Measurements from ENCODE around the gene FAM193A. TPM values are rescaled to one million over a fixed set of nuclear protein-coding genes. Genes with fewer than 3 reads are reported as not detected.
"Not testable (repeated sequence)": the region's sequence is repeated elsewhere in the genome, so short reads cannot be mapped to it uniquely, and the experiment has no call there.

FAM193A gene
- total RNA-seq, 1 donor from 2014 or later = 14.5 TPM

DNA sequence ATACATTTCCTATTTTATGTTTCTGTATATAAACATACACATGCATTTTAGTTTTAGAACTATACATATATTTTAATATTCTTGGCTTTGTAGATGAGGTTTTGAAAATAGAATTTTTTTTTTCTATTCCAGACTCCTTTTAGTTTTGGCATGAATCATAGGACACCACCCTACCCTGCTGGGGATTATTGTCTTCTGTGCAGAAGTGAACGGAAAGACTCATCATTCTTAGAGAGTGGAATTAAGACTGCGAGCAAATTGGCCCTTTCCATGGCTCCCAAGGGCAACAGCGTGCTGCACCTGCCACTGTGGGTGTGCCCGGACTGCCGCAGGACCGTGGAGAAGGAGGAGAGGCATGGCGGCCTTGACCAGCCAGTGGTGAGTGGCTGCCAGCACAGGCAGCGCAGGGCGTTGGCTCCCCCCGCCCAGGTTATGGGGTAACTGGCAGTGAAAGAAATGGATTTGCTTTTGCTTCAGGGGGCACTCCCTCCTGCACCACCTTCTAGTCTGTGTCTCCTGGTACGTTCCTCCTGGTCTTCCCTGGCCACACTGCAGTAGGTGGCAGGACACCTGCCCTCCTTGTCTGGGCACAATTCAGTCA is 59.6 kb downstream of the FAM193A start:
- no peak for ATAC-seq (ENCODE audit: poor library complexity)
- intact Hi-C loops (cut with DNase I) = no loop called here

DNA sequence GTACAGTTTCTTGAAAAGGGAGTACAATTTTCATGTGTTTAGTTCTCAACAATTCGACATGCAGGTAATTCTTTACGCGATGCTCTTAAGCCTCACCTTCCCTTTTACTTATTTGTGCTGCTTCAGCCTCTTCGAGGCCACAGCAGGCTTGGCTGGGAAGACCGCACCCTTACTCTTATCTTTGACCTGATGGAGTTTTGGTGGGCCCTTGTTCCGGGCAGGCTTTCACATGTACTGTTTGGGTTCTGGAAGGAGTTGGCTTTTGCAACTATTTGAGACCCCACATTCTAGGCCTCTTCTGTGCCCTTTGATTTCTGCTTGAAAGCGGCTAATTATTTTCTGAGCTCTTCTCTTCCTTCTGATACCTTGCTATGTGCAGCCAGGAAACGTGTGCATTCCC is 60.2 kb downstream of the FAM193A start:
- no peak for ATAC-seq (ENCODE audit: poor library complexity)
- intact Hi-C loops (cut with DNase I) = no loop called here
- no peak for DNase-seq

More for the DNA sequence above, 59.6 kb downstream of the FAM193A start:
- no peak for DNase-seq

DNA sequence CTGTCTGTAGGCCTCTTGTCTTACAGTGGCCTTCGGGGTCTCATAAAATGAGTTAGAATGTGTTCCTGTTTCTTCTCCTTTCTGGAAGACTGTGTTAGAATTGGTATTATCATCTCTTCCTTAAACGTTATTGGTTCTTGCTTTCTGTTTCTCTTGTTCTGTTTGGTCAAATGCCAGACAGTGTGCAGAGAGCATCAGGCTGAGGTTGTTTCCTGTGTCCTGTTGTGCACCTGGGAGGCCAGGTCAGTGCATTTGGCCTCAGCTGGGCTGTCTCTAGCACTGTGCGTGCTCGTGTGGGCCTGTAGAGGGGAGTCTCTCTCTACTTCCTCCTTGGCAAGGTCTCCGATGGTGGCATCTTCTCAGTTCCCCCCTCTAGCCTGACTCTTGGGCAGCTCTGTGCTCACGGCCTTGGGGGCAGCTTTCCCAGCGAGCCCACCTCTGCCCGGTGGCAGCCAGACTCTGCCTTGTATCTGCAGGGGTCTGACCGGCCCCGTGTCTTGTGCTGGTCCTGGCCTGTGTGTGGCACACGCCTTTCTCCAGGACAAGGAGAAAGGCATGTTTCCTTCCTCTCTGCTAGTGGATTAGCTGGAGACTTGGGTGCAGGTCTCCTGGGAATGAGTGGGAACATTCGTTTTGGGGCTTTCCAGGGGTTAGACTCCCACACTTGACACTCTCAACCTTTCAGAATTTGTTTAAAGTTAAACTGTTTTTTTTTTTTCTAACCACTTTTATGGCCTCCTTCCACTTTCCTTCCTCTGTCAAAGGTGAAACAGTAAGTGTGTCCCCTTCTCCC is 62.3 kb downstream of the FAM193A start:
- intact Hi-C loops (cut with DNase I) = no loop called here
- peak; percentile 31 for ATAC-seq (ENCODE audit: poor library complexity)
- DNase-seq = no peak

DNA sequence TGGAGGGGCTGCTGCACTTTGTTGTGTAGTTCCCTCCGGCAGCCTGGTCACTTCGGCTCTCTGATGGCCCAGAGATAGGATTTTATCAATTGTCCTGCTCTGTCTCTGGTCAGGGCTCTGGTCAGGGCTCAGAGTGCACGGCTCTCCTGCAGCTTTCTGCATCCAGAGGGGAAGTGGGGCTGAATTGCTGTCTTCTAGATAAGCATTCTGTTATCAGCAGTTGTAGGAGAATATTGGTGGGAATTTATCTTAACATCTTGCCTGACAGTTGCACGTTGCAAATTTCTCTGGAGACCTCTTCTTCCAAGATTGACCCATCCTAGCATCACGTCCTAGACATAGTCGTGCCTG is 62.8 kb downstream of the FAM193A start:
- ATAC-seq (ENCODE audit: poor library complexity) = no peak
- intact Hi-C loops (cut with DNase I) = no loop called here
- no peak for DNase-seq

DNA sequence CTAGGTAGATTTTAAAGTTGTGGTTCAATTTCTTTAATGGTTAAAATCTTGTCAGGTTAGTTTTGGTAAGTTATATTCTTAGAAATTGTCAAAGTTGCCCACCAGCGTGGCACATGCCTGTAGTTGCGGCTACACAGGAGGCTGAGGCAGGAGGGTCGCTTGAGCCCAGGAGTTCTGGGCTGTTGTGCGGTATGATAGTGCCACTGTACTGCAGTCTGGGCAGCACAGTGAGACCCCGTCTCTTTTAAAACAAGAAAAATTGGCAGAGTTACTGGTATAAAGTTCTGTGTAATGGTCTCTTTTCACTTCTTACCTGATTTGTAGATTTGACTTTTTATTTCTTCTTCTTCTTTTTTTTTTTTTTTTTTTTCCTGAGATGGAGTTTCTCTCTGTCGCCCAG is 64.4 kb downstream of the FAM193A start:
- no peak for ATAC-seq (ENCODE audit: poor library complexity)
- DNase-seq = no peak
- intact Hi-C loops (cut with DNase I) = no loop called here

DNA sequence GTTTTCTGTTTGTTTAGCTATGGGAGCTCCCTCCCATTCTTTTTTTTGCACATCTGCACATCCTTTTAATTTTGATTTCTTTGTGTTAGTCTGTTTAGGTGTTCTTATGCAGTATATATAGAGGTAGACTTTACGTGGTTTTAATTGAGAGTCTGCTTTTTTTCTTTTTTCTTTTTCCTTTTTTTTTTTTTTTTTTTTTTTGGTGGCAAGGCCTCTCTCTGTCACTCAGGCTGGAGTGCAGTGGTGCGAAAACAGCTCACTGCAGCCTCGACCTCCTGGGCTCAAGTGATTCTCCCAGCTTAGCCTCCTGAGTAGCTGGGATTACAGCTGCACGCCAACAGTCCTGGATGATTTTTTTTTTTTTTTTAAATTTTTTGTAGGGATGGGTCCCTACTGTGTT is 68.2 kb downstream of the FAM193A start:
- ATAC-seq (ENCODE audit: poor library complexity) (no peak), DNase-seq (no peak)
- intact Hi-C loops (cut with DNase I) = no loop called here

DNA sequence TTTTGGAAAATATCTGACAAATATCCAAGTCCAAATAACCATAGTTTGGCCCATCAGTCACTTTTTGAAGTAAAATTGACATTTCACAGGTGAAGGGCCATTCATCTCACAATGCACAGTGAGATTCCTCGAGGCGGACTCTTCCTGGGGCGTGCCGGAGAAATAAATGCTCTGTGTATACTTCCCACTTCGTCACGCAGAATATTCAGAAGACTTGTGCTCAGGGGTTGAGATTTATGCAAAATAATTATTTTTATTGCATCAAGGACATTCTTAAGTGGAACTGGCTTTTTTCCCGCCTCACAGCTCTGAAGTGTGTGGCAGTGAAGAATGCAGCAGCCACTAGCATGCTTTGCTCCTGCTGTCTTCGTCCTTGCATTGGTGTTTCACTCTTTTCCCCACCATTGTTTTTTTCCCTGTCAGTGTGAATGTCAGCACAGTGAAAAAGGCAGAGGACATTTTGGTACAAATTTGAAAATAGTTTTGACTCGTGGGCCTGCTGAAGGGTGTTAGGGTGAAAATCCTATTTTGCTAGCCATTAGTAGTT is 70.6 kb downstream of the FAM193A start:
- intact Hi-C loops (cut with DNase I) = no loop called here
- no peak for DNase-seq
- peak; percentile 47 for ATAC-seq (ENCODE audit: poor library complexity)

DNA sequence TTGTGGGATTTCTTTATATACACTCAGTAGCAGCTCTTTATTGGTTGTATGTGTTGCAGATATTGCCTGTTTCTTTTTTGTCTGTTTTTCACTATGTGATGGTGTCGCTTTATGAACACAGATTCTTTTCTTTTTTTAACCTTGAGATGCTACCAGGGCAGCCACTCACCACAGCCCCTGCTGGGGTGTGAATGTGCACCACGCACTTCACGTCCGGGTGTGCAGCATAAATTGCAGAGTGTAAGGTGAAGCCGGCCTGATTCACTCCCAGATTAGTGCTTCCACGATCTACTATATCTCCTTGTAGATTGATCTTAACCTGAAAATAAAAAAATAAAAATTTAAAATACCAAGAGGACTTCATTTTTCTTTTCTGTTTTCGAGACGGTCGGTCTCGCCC is 71.4 kb downstream of the FAM193A start:
- DNase-seq (no peak), ATAC-seq (ENCODE audit: poor library complexity) (peak; percentile 33)
- intact Hi-C loops (cut with DNase I) = no loop called here

DNA sequence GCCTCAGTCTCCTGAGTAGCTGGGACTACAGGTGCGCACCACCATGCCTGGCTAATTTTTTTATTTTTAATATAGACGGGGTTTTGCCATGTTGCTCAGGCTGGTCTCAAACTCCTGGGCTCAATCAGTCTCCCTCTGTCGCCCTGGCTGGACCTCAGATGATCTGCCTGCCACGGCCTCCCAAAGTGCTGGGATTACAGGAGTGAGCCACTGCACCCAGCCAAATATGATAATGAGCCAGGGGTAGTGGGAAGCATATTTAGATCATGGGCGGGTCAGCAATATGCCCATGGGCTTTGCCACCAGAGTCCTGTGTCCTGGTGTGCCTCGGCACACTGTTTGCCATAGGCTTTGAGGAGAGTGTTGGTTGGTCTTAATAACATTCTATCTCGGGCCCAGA is 71.8 kb downstream of the FAM193A start:
- DNase-seq = no peak

DNA sequence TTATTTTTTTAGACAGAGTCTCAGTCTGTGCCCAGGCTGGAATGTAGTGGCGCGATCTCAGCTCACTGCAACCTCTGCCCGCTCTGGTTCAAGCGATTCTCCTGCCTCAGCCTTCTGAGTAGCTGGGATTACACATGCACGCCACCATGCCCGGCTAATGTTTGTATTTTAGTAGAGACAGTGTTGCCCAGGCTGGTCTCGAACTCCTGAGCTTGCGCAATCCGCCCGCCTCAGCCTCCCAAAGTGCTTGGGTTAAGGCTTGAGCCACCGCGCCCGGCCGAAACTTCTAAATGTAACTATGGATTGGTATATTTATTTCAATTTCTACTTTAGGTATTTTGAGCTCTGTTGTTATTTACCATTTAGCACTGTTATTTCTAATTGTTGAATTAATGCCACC is 79.4 kb downstream of the FAM193A start:
- DNase-seq (no peak), ATAC-seq (ENCODE audit: poor library complexity) (no peak)
- intact Hi-C loops (cut with DNase I) = no loop called here

More for the DNA sequence above, 71.8 kb downstream of the FAM193A start:
- ATAC-seq (ENCODE audit: poor library complexity) = peak; percentile 48
- intact Hi-C loops (cut with DNase I) = no loop called here

DNA sequence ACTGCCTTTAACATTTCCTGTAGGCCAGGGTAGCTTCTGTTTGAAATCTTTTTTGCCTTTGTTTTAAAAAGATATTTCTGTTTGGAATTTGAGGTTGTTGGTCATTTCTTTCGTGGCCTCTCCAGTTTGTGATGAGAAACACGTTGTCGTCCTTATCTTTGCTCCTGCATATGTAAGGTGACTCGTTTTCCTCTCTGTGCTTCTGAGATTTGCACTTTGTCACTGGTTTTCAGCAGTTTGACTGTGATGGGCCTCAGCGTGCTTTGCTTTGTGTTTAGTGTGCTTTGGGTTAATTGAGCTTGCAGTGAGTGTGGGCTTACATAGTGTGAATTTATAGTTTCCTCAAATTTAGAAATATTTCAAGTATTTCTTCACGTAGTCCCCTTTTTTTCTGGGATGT is 81.5 kb downstream of the FAM193A start:
- no peak for DNase-seq
- ATAC-seq (ENCODE audit: poor library complexity) = no peak
- intact Hi-C loops (cut with DNase I) = no loop called here

DNA sequence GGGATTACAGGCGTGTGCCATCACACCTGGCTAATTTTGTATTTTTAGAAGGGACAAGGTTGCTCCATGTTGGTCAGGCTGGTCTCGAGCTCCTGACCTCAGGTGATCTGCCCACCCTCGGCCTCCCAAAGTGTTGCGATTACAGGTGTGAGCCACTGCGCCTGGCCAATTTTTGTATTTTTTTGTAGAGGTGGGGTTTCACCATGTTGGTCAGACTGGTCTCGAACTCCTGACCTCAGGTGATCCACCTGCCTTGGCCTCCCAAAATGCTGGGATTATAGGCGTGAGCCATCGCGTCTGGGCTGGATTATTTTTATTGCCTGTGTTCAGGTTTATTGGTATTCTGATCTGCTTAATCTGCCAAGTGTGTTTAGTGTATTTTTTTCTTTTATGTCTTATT is 82.3 kb downstream of the FAM193A start:
- DNase-seq; ATAC-seq (ENCODE audit: poor library complexity); intact Hi-C loops (cut with DNase I): not testable (repeated sequence)

DNA sequence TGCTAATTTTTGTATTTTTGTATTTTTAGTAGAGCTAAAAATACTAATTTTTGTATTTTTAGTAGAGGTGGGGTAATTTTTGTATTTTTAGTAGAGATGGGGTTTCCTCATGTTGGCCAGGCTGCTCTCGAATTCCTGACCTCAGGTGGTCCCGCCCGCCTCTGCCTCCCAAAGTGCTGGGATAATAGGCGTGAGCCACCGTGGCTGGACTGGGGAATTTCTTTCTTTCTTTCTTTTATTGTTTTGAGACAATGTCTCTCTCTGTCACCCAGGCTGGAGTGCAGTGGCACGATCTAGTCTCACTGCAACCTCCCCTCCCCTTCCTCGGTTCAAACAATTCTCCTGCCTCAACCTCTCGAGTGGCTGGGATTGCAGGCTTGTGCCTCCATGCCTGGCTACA is 83.0 kb downstream of the FAM193A start:
- intact Hi-C loops (cut with DNase I) = no loop called here
- DNase-seq (no peak), ATAC-seq (ENCODE audit: poor library complexity) (no peak)

DNA sequence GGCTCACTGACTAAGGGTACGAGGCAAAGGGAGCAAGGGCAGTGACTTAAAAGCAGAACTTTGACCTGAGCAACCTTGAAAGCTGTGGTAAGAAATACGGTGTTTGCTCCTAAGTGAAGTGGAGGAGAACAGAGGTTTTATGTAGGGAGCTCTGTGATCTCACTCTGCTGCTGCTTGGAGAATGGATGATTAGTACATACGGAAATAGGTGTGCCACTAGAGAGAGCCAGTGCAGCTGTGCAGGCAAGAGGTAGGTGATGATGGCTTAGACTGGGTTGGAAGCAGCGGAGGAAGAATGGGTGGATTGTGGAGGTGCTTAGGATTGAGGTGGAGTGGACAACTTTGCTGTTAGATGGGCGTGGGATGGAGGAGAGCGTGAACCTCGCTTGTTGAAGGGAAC is 85.0 kb downstream of the FAM193A start:
- intact Hi-C loops (cut with DNase I) = no loop called here
- ATAC-seq (ENCODE audit: poor library complexity) = no peak
- no peak for DNase-seq

DNA sequence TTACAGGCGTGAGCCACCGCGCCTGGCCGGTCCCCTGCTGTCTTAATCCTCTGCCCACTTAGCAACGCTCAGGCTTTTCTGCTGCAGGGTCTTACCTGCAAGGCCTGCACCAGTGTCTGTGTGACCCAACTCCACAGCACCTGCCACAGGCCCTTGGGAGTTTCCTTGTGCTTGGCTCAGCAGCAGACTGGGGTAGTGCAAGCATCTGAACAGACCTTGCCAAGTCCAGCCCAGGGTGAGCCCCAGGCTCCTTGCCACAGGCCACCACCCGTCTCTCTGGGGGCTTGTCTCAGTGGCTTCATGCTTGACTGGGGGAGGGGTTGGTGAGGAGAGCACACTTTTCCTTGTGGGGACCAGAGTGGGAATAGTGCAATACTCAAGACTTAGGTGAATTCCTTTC is 87.0 kb downstream of the FAM193A start:
- intact Hi-C loops (cut with DNase I) = no loop called here
- ATAC-seq (ENCODE audit: poor library complexity) (no peak), DNase-seq (no peak)

DNA sequence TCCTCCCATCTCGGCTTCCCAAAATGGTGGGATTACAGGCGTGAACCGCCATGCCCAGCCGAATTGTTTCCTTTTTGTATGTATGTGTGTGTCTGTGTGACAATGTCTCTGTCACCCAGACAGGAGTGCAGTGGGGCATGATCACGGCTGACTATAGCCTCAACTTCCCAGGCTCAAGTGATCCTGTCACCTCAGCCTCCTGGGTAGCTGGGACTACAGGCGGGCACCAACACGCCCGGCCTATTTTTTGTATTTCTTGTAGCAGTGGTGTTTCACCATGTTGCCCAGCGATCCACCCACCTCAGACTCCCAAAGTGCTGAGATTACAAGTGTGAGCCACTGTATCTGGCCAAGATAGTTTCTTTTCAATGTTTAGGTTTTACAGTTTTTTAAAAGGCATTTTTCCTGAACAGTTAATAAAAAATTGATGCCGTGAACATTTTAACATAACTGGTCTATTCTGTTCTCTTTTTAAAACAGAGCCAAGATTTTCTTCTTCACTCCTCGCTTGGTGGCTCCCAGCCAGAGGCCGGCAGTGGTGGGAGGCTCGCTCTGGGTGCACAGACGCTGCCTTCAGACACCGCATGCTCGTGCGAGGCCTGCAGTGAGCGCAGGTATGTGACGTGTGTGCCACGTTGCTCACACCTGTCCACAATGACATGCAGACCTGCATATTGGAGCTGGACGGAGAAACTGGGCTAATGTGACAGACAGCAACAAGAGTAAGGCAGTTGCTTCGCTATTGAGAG is 88.5 kb downstream of the FAM193A start:
- peak; percentile 55 for DNase-seq
- ATAC-seq (ENCODE audit: poor library complexity) = no peak
- intact Hi-C loops (cut with DNase I) = no loop called here

DNA sequence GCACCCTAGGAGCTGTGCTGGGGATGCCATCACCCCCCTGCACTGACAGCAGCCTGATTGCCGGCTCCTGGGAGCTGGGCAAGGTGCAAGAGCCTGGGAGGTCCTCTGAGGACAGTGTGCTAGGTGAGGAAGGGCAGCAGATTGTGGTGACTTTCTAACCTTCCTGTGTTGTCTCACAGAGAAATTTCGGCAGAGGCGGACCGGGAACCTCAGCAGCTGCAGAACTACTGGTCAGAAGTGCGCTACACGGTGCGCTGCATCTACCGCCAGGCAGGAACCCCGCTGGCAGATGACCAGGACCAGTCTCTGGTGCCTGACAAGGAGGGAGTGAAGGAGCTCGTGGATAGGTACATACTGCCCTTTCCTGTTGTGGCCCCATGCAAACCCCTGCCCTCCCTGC is 89.8 kb downstream of the FAM193A start:
- DNase-seq (no peak), ATAC-seq (ENCODE audit: poor library complexity) (no peak)
- intact Hi-C loops (cut with DNase I) = no loop called here

DNA sequence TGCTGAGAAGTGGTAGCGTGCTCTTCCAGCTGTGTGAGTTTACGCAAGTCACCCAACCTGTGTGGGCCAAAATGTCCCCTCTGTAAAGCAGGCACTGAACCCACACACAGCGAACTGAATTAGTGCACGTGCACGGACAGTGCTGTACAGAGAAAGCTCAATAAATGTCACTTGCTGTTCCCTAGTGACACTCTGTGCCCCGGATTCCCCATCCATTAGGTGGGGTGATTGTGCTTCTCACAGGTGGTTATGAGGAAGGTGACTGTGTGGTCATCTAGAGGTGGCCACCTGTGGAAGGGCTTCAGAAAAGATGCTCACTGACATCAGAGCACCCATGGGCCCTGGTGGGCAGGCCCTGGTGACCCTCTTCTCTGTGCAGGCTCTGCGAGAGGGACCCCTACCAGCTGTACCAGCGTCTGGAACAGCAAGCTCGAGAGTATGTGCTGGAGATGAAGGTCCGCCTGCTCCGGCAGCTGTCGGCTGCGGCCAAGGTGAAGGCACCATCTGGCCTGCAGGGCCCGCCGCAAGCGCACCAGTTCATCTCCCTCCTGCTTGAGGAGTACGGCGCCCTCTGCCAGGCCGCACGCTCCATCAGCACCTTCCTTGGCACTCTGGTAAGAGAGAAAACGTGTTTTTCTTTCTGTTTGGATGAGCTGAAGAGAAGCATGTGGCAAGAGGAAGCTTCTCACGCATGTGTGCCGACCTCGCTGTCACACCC is 94.3 kb downstream of the FAM193A start:
- no peak for ATAC-seq (ENCODE audit: poor library complexity)
- intact Hi-C loops (cut with DNase I) = no loop called here
- no peak for DNase-seq

DNA sequence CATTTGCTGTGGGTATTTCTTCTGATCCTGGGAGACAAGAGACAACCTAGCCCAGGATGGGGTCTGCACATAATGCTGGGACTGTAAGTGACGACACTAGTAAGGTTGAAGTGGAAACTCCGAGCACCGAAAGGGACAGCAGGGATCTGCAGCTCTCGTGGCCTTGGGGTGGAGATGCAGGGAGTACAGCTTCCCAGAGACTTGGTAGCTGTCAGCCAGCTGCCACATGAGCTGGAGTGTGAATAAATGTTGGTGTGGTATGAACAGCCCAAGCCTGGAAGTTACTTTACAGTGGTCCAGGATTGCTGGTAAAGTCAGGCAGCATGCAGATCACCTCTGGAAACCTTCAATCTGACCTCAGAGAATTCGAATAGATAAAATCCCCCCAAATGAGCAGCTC is 97.6 kb downstream of the FAM193A start:
- DNase-seq (no peak), ATAC-seq (ENCODE audit: poor library complexity) (peak; percentile 57)
- intact Hi-C loops (cut with DNase I) = no loop called here

Measured in Right ventricle myocardium superior (tissue), 1 donor.